HG03575 (cell line): ENCODE results near the gene AAK1.
"Not testable (repeated sequence)": the region's sequence is repeated elsewhere in the genome, so short reads cannot be mapped to it uniquely, and the experiment has no call there.

Experiments used
- ATAC-seq: cut with Tn5 transposase; IDR thresholded peaks from one replicate; pipeline ENCODE4 v1.9.1; 2021; ENCODE audit not compliant: unreplicated experiment, insufficient number of reproducible peaks, low FRiP score; ENCODE audit errors: extremely low read depth

The AAK1 gene

DNA sequence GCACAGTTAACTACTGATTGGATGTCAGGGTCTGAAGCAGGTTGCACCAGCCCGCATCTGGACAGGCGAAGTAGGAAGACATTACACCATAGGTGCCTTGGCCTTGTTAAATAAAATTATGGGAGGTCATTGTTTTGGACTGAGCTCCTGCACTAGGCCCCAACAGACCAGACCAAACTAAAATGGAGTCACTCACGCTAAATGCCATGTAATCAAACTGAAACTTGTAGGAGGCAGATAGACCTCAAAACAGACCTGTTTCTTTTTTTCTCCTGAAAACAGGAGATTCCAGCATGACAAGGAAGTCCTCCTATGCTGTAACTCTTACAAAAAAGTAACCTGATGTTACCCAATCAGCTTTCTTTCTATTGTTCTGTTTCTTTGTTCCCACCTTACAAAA lies 190.9 kb downstream of the AAK1 start:
- no peak for ATAC-seq

GRCh38 chr2:69450735-69451416 lies 192.7 kb downstream of the AAK1 start:
- no peak for ATAC-seq

GRCh38 chr2:69449906-69450305 lies 193.6 kb downstream of the AAK1 start:
- no peak for ATAC-seq

DNA sequence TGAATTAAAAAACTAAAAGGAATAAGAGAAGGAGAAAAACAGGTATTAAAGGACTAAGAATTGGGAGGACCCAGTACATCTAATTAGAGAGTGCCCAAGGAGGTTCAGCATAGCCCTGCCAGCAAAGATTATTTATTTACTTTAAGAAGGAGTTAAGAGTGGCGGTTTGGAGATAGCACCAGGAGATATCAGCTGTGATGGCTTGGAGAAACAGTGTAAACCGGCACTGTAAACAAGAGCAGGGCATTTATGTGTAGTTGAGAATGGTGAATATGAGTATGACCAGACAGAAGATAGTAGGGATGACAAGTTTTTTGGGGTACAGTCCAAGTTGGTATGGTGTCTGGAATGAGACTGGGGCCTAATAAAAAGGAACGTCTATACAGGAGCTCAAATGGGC lies 199.9 kb downstream of the AAK1 start:
- ATAC-seq, result not testable (repeated sequence)

DNA sequence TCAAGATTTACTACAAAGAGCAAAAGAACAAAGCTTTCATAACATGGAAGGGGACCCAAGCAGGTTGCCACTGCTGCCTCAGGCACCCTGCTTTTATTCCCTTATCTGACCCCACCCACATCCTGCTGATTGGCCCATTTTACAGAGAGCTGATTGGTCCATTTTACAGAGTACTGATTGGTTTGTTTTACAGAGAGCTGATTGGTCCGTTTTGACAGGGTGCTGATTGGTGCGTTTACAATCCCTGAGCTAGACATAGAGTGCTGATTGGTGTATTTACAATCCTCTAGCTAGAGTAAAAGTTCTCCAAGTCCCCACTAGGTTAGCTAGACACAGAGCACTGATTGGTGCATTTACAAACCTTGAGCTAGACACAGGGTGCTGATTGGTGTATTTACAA lies 204.0 kb downstream of the AAK1 start:
- ATAC-seq, result not testable (repeated sequence)

DNA sequence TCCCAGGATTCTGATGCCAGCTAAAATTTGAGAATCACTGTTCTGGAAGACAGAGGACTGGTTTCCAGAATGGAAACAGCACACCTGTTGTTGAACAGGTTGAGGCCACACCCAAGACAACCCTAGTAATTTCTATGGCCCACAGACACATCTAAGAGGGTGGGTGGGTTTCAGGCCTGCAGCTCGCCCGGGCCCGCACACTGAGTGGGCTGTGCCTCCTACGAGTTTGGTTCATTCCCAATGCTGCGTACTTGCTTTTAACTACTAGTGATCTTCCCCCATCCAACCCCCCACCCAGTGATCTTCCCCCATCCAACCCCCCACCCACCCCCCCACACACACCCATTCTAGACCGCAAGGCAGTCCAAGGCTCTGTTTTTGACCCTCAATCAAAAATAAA lies 205.0 kb downstream of the AAK1 start:
- ATAC-seq, result no peak

- ATAC-seq, result no peak
These were observed 205.8 kb downstream of the AAK1 start for GRCh38 chr2:69437751-69438154.

GRCh38 chr2:69436938-69437750 lies 206.4 kb downstream of the AAK1 start, which contains the start of gene NFU1:
Gene NFU1, minus strand, starts transcription at chr2:69437435. Its CDS starts 13 bp downstream, at chr2:69437422.
- peak; percentile 74 for ATAC-seq

GRCh38 chr2:69436596-69436937 lies 207.0 kb downstream of the AAK1 start:
- ATAC-seq, result no peak

DNA sequence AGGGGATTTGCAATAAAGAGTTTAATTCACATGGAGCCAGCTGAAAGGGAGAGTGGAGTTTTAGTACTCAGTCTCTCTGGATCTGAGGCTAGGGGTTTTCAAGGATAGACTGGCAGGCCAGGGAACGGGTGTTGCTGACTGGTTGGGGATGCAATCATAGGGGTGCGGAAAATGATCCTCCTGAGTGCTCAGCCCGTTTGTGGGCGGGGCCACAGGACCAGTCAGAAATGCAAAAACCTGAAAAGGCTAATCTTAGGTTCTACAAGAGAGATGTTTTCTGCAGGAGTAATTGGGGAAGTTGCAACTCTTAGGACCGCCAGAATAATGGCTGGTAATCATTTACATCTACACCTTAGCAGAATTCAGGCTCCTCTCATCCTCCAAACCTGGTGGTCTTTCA lies 208.8 kb downstream of the AAK1 start:
- no peak for ATAC-seq

DNA sequence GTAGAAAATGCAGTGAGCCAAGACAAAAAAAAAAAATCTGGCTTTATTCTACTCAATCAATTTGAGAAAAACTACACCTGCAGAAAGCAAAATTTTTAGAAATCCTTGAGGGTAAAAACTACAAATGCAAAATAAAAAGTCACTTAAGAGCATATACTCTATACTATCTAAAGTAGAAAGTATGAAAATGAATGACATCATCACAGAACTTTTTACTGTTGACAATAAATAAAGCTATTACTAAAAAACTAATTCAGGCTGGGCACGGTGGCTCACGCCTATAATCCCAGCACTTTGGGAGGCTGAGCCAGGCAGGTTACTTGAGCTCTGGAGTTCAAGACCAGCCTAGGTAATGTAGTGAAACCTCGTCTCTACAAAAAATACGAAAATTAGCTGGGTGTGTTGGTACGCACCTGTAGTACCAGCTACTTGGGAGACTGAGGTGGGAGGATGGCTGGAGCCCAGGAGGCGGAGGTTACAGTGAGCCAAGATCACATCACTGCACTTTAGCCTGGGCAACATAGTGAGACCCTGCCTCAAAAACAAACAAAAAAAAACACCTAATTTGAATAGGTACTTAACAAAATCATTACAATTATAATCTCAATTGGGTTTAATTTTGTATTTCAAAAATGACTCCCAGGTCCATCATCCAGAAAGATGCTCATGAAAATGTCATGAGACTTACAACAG lies 213.9 kb downstream of the AAK1 start:
- no peak for ATAC-seq

GRCh38 chr2:69428981-69429380 lies 214.6 kb downstream of the AAK1 start:
- ATAC-seq, result no peak

GRCh38 chr2:69424419-69424818 lies 219.1 kb downstream of the AAK1 start:
- no peak for ATAC-seq

- no peak for ATAC-seq
These were observed 221.3 kb downstream of the AAK1 start for GRCh38 chr2:69422198-69422597.

DNA sequence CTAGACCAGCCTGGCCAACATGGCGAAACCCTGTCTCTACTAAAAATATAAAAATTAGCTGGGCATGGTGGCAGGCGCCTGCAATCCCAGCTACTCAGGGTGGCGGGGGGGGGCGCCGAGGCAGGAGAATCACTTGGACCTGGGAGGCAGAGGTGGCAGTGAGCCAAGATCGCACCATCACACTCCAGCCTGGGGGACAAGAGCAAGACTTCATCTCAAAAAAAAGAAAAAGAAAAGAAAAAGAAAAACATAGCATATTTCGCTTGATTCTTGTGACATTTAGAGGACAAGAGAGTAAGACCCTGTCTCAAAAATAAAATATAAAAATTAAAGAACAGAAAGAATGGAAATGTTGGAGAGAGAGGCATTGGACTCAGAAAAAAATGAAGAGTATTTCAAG lies 224.4 kb downstream of the AAK1 start:
- ATAC-seq, result not testable (repeated sequence)

DNA sequence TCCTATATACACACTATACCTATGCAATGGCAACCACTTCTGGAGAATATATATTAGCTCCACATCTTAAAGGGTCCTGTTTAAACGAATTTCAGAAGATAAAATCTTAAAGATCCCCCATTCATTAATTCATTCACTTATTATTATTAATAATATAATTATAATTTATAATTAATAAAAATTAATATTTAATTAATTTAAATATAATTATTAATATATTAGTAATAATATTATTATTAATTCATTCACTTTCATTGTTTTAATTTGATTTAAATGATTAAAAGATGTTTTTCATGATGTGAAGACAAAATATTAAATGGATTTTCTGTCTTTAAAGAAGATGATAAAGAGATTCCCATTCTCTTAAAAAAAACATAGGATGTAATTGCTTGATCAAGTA lies 227.4 kb downstream of the AAK1 start:
- ATAC-seq, result no peak
